ENCODE data around the gene LTBP1. TPM values are rescaled to one million over a fixed set of nuclear protein-coding genes. Genes with fewer than 3 reads are reported as not detected.

LTBP1 gene
- total and polyA plus RNA-seq, 9 donors, result 13.5 to 117 (median 41.8) TPM

- Histone ChIP-seq H3K36me3 (no peaks in the 10 kb centered on the region), H3K4me1 (ENCODE audit: insufficient read depth) (peaks cover 8% of the 10 kb centered on the region), H3K27ac (peak overlapping the region in 1 of 2 donors; percentile 49), H3K27me3 (no peaks in the 10 kb centered on the region), H3K9me3 (no peaks in the 10 kb centered on the region), H3K4me3 (no peak overlapping the region)
- WGBS, 3 donors, result 60 to 63% (median 61%) methylated on average over 2 of the region's 2 CpGs
- intact Hi-C loops (cut with DNase I), result no loop called here
- no peak for TF ChIP-seq POLR2A (IDR thresholded peaks at IDR 0.05)
- TF ChIP-seq CTCF (IDR thresholded peaks at IDR 0.05), result no peak
- TF ChIP-seq EP300 (IDR thresholded peaks at IDR 0.05), result no peak
- DNase-seq, result no peak
Measured at GRCh38 chr2:33292063-33292462, 345.3 kb downstream of the LTBP1 start.

- H3K4me1 ChIP-seq (ENCODE audit: insufficient read depth), result peaks cover 12% of the 10 kb centered on the region
- no peak overlapping the region for H3K4me3 ChIP-seq
- DNase-seq, result peak in 4 of 5 donors; percentile 41 to 62 (median 56)
- TF ChIP-seq EP300 (IDR thresholded peaks at IDR 0.05) (peak; percentile 39), POLR2A (IDR thresholded peaks at IDR 0.05) (no peak)
- no peaks in the 10 kb centered on the region for H3K36me3 ChIP-seq
- no peaks in the 10 kb centered on the region for H3K27me3 ChIP-seq
- no peaks in the 10 kb centered on the region for H3K9me3 ChIP-seq
- 47 to 67% (median 62%) methylated on average over 11 of the region's 11 CpGs for WGBS, 3 donors
- peak overlapping the region; percentile 12 to 49 for H3K27ac ChIP-seq
- intact Hi-C loops (cut with DNase I), result no loop called here
Measured at GRCh38 chr2:33292981-33293595, 346.3 kb downstream of the LTBP1 start.

DNA sequence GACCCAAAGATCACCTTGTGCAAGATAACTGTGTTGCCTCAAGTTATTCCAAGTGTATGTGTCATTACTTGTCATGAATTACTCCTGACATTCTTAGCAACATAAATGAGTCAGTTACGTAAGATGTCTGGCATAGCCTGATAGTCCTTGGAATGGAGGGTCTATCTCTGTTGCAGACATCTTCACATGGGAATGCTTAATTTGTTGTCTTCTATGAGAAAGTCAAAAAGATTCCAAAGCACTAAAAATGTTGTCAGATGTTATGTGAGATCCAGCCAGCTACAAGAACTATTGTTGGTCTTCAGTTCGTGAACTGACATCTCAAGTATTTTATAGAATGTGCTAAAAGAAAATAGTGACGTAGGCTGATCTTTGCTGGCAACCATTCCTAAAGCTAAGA, 351.5 kb downstream of the LTBP1 start:
- intact Hi-C loops (cut with DNase I), result no loop called here
- no peak for DNase-seq
- Histone ChIP-seq H3K27me3 (no peaks in the 10 kb centered on the region), H3K4me1 (ENCODE audit: insufficient read depth) (peaks cover 7% of the 10 kb centered on the region), H3K9me3 (no peaks in the 10 kb centered on the region), H3K27ac (peak overlapping the region in 1 of 2 donors; percentile 4), H3K4me3 (no peak overlapping the region), H3K36me3 (no peaks in the 10 kb centered on the region)
- WGBS, 3 donors, result 40 to 75% (median 64%) methylated on average over 3 of the region's 3 CpGs
- peak; percentile 8 for TF ChIP-seq EP300 (IDR thresholded peaks at IDR 0.05)
- no peak for TF ChIP-seq CTCF (IDR thresholded peaks at IDR 0.05)

- H3K27me3 ChIP-seq, result no peaks in the 10 kb centered on the region
- no peak overlapping the region for H3K27ac ChIP-seq
- no peaks in the 10 kb centered on the region for H3K36me3 ChIP-seq
- DNase-seq, result no peak
- H3K4me3 ChIP-seq, result no peak overlapping the region
- no peak for TF ChIP-seq POLR2A (IDR thresholded peaks at IDR 0.05)
- no peak for TF ChIP-seq EP300 (IDR thresholded peaks at IDR 0.05)
- TF ChIP-seq CTCF (IDR thresholded peaks at IDR 0.05), result no peak
- no peaks in the 10 kb centered on the region for H3K9me3 ChIP-seq
- H3K4me1 ChIP-seq (ENCODE audit: insufficient read depth), result peaks cover 8% of the 10 kb centered on the region
- 95 to 98% (median 97%) methylated on average over 3 of the region's 3 CpGs for WGBS, 3 donors
- intact Hi-C loops (cut with DNase I), result no loop called here
Measured at GRCh38 chr2:33301355-33301754, 354.6 kb downstream of the LTBP1 start.

GRCh38 chr2:33302348-33302747, 355.6 kb downstream of the LTBP1 start:
- Histone ChIP-seq H3K36me3 (no peaks in the 10 kb centered on the region), H3K9me3 (no peaks in the 10 kb centered on the region), H3K27me3 (no peaks in the 10 kb centered on the region), H3K27ac (no peak overlapping the region), H3K4me3 (no peak overlapping the region), H3K4me1 (ENCODE audit: insufficient read depth) (peaks cover 5% of the 10 kb centered on the region)
- intact Hi-C loops (cut with DNase I), result no loop called here
- 77 to 86% (median 81%) methylated on average over 2 of the region's 2 CpGs for WGBS, 3 donors
- TF ChIP-seq EP300 (IDR thresholded peaks at IDR 0.05) (no peak), POLR2A (IDR thresholded peaks at IDR 0.05) (no peak), CTCF (IDR thresholded peaks at IDR 0.05) (no peak)
- no peak for DNase-seq

Data from ovary (tissue), 9 donors.